Measurements from ENCODE around the gene DCTPP1. TPM values are rescaled to one million over a fixed set of nuclear protein-coding genes. Genes with fewer than 3 reads are reported as not detected.

DCTPP1 gene
- total and polyA plus RNA-seq, 2 of the 13 experiments (the other 11 are each of a cell fraction or from before 2014, with no cell fraction given) = 54.8 to 74.4 TPM

GRCh38 chr16:30409125-30410060 lies 20.4 kb downstream of the DCTPP1 start (continued):
- TF ChIP-seq ZBED4 (CRISPR knock-in tag; IDR thresholded peaks at IDR 0.05; ENCODE audit: borderline replicate concordance) = 0 out of 2 replicates have a peak, but pooled peaks have one; percentile 22
- TF ChIP-seq ZNF678 (CRISPR knock-in tag; IDR thresholded peaks at IDR 0.05) = no peak
- TF ChIP-seq, protein P1, sequence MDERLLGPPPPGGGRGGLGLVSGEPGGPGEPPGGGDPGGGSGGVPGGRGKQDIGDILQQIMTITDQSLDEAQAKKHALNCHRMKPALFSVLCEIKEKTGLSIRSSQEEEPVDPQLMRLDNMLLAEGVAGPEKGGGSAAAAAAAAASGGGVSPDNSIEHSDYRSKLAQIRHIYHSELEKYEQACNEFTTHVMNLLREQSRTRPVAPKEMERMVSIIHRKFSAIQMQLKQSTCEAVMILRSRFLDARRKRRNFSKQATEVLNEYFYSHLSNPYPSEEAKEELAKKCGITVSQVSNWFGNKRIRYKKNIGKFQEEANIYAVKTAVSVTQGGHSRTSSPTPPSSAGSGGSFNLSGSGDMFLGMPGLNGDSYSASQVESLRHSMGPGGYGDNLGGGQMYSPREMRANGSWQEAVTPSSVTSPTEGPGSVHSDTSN (CRISPR knock-in tag; IDR thresholded peaks at IDR 0.05) = no peak
- TF ChIP-seq ZFP1 (CRISPR knock-in tag; IDR thresholded peaks at IDR 0.05) = 0 out of 2 replicates have a peak, but pooled peaks have one; percentile 75
- TF ChIP-seq, protein P2, sequence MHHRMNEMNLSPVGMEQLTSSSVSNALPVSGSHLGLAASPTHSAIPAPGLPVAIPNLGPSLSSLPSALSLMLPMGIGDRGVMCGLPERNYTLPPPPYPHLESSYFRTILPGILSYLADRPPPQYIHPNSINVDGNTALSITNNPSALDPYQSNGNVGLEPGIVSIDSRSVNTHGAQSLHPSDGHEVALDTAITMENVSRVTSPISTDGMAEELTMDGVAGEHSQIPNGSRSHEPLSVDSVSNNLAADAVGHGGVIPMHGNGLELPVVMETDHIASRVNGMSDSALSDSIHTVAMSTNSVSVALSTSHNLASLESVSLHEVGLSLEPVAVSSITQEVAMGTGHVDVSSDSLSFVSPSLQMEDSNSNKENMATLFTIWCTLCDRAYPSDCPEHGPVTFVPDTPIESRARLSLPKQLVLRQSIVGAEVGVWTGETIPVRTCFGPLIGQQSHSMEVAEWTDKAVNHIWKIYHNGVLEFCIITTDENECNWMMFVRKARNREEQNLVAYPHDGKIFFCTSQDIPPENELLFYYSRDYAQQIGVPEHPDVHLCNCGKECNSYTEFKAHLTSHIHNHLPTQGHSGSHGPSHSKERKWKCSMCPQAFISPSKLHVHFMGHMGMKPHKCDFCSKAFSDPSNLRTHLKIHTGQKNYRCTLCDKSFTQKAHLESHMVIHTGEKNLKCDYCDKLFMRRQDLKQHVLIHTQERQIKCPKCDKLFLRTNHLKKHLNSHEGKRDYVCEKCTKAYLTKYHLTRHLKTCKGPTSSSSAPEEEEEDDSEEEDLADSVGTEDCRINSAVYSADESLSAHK (CRISPR knock-in tag; IDR thresholded peaks at IDR 0.05; ENCODE audit: borderline replicate concordance) = no peak
- TF ChIP-seq TP53 (CRISPR knock-in tag; conservative IDR thresholded peaks at IDR 0.05) = no peak
- TF ChIP-seq TAF15 (IDR thresholded peaks at IDR 0.05; ENCODE audit: low read depth, low read length, poor library complexity, severe bottlenecking) = no peak
- TF ChIP-seq GZF1 (CRISPR knock-in tag; IDR thresholded peaks at IDR 0.05) = no peak
- TF ChIP-seq ZNF34 (CRISPR knock-in tag; IDR thresholded peaks at IDR 0.05; ENCODE audit: borderline replicate concordance) = no peak
- peak; percentile 53; the same call in 1 of the 2 replicates for TF ChIP-seq TOE1 (CRISPR knock-in tag; IDR thresholded peaks at IDR 0.05)
- TF ChIP-seq, protein P3, sequence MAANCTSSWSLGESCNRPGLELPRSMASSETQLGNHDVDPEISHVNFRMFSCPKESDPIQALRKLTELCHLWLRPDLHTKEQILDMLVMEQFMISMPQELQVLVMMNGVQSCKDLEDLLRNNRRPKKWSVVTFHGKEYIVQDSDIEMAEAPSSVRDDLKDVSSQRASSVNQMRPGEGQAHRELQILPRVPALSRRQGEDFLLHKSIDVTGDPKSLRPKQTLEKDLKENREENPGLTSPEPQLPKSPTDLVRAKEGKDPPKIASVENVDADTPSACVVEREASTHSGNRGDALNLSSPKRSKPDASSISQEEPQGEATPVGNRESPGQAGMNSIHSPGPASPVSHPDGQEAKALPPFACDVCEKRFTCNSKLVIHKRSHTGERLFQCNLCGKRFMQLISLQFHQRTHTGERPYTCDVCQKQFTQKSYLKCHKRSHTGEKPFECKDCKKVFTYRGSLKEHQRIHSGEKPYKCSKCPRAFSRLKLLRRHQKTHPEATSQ (CRISPR knock-in tag; IDR thresholded peaks at IDR 0.05; ENCODE audit: borderline replicate concordance) = no peak
- TF ChIP-seq, protein P4, sequence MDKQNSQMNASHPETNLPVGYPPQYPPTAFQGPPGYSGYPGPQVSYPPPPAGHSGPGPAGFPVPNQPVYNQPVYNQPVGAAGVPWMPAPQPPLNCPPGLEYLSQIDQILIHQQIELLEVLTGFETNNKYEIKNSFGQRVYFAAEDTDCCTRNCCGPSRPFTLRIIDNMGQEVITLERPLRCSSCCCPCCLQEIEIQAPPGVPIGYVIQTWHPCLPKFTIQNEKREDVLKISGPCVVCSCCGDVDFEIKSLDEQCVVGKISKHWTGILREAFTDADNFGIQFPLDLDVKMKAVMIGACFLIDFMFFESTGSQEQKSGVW (CRISPR knock-in tag; IDR thresholded peaks at IDR 0.05; ENCODE audit: borderline replicate concordance) = no peak
- peak; percentile 71 for TF ChIP-seq PRPF4 (IDR thresholded peaks at IDR 0.05; ENCODE audit: low read depth, low read length, poor library complexity, severe bottlenecking)
- TF ChIP-seq, protein P5, sequence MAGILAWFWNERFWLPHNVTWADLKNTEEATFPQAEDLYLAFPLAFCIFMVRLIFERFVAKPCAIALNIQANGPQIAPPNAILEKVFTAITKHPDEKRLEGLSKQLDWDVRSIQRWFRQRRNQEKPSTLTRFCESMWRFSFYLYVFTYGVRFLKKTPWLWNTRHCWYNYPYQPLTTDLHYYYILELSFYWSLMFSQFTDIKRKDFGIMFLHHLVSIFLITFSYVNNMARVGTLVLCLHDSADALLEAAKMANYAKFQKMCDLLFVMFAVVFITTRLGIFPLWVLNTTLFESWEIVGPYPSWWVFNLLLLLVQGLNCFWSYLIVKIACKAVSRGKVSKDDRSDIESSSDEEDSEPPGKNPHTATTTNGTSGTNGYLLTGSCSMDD (CRISPR knock-in tag; IDR thresholded peaks at IDR 0.05) = no peak
- no peak; the same call in 1 of the 2 replicates for TF ChIP-seq ZSCAN29 (CRISPR knock-in tag; conservative IDR thresholded peaks at IDR 0.05)
- TF ChIP-seq ZNF367 (CRISPR knock-in tag; IDR thresholded peaks at IDR 0.05; ENCODE audit: borderline replicate concordance) = no peak
- no peak for TF ChIP-seq ZNF251 (CRISPR knock-in tag; IDR thresholded peaks at IDR 0.05)

All from HepG2 (cell line).